ENCODE results near the gene AJM1.

The AJM1 gene

DNA sequence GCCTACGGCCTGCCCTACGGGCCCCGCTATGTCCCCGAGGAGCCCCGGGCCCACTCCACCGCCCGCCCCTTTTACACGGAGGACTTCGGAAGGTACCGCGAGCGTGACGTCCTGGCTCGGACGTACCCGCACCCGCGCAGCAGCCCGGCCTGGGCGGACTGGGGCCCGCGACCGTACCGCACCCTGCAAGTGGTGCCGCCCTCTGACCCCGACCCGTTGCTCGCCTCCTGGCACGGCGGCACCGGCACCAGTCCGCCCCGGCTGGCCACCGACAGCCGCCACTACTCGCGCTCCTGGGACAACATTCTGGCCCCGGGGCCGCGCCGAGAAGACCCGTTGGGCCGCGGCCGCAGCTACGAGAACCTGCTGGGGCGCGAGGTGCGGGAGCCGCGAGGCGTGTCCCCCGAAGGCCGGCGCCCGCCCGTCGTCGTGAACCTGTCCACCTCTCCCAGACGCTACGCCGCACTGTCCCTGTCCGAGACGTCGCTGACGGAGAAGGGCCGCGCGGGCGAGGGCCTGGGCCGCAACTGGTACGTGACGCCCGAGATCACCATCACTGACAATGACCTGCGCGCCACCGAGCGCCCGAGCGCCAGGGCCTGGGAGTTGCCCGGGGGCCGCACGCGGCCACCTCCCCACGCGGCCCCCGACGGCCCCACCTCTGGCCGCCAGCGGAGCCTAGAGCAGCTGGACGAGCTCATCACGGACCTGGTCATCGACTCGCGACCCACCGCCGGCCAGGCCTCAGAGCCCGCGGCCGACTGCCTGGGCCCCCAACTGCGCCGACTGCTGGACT is 3.4 kb downstream of the AJM1 start:
- in situ Hi-C loops (cut with HindIII; ENCODE audit: low sequenced_read_pairs), result no loop called here
- DNase-seq (ENCODE audit: low read depth, low spot score), result no peak
- TF ChIP-seq, protein P1, sequence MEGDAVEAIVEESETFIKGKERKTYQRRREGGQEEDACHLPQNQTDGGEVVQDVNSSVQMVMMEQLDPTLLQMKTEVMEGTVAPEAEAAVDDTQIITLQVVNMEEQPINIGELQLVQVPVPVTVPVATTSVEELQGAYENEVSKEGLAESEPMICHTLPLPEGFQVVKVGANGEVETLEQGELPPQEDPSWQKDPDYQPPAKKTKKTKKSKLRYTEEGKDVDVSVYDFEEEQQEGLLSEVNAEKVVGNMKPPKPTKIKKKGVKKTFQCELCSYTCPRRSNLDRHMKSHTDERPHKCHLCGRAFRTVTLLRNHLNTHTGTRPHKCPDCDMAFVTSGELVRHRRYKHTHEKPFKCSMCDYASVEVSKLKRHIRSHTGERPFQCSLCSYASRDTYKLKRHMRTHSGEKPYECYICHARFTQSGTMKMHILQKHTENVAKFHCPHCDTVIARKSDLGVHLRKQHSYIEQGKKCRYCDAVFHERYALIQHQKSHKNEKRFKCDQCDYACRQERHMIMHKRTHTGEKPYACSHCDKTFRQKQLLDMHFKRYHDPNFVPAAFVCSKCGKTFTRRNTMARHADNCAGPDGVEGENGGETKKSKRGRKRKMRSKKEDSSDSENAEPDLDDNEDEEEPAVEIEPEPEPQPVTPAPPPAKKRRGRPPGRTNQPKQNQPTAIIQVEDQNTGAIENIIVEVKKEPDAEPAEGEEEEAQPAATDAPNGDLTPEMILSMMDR (IDR thresholded peaks at IDR 0.05; ENCODE audit: low read depth, low read length), result no peak
- no peak overlapping the region for H3K4me3 ChIP-seq (ENCODE audit: low read depth, low read length)

- in situ Hi-C loops (cut with HindIII; ENCODE audit: low sequenced_read_pairs), result no loop called here
- no peak overlapping the region for H3K4me3 ChIP-seq (ENCODE audit: low read depth, low read length)
- TF ChIP-seq, protein P1 (IDR thresholded peaks at IDR 0.05; ENCODE audit: low read depth, low read length), result no peak
- no peak for DNase-seq (ENCODE audit: low read depth, low spot score)
Measured at GRCh38 chr9:136846376-136847087, 4.3 kb downstream of the AJM1 start.

DNA sequence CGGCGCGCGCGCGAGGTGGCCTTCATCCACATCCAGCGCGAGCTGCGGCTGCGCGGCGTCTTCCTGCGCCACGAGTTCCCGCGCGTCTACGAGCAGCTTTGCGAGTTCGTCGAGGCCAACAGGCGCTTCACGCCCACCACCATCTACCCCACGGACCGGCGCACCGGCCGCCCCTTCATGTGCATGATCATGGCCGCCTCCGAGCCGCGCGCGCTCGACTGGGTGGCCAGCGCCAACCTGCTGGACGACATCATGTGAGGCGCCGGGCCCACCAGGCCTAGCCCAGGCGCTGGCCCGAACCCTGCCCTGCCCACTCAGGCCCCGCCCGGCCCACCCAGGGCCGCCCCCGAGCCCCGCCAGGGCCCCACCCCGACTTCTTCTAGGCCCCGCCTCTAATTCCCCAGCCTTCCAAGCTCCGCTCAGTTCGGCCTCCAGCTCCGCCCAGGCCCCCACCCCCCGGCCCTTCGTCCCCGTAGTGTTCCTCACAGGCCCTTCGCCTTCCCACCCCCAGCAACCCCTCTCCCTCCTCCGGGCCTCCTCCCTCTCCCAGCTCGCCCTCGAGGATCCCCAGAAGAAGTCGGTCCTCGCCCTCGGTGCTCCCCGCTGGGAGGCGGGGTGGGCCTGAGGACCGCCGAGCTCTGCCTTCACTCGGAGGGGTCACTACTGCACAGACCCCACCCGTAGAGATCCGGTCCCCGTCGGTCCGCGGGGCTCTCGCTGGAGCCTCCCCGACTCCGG is 5.0 kb downstream of the AJM1 start:
- peak overlapping the region; percentile 86 for H3K4me3 ChIP-seq (ENCODE audit: low read depth, low read length)
- in situ Hi-C loops (cut with HindIII; ENCODE audit: low sequenced_read_pairs), result no loop called here
- DNase-seq (ENCODE audit: low read depth, low spot score), result peak; percentile 61
- TF ChIP-seq, protein P1 (IDR thresholded peaks at IDR 0.05; ENCODE audit: low read depth, low read length), result no peak

GRCh38 chr9:136847826-136848392 is 5.6 kb downstream of the AJM1 start:
- TF ChIP-seq, protein P1 (IDR thresholded peaks at IDR 0.05; ENCODE audit: low read depth, low read length), result no peak
- DNase-seq (ENCODE audit: low read depth, low spot score), result peak; percentile 83
- peak overlapping the region; percentile 86 for H3K4me3 ChIP-seq (ENCODE audit: low read depth, low read length)
- in situ Hi-C loops (cut with HindIII; ENCODE audit: low sequenced_read_pairs), result no loop called here

GRCh38 chr9:136848393-136849037 is 6.2 kb downstream of the AJM1 start:
- TF ChIP-seq, protein P1 (IDR thresholded peaks at IDR 0.05; ENCODE audit: low read depth, low read length), result no peak
- H3K4me3 ChIP-seq (ENCODE audit: low read depth, low read length), result peak overlapping the region; percentile 86
- DNase-seq (ENCODE audit: low read depth, low spot score), result no peak
- in situ Hi-C loops (cut with HindIII; ENCODE audit: low sequenced_read_pairs), result no loop called here
